ENCODE data around the gene TMEM44.

TMEM44 gene

DNA sequence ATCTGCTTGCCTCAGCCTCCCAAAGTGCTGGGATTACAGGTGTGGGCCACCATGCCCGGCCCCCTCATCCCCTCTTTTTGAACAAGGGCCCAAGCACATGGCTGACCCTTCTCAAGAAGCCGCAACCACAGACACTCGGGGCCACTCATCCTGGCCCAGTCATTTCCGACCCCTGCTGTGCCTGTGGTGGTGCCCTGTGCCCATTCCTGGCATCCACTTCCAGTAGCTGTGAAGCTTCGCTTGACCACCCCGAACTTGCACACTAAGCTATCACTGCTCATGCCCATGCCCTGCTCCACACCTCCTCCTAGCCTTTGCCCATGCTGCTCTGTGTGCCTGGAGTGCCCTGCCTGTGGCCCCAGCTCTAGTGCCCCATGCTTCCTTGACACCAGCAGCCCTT, 8.3 kb downstream of the TMEM44 start:
- H2AFZ ChIP-seq (ENCODE audit: low read length, unreplicated experiment) = no peak overlapping the region

DNA sequence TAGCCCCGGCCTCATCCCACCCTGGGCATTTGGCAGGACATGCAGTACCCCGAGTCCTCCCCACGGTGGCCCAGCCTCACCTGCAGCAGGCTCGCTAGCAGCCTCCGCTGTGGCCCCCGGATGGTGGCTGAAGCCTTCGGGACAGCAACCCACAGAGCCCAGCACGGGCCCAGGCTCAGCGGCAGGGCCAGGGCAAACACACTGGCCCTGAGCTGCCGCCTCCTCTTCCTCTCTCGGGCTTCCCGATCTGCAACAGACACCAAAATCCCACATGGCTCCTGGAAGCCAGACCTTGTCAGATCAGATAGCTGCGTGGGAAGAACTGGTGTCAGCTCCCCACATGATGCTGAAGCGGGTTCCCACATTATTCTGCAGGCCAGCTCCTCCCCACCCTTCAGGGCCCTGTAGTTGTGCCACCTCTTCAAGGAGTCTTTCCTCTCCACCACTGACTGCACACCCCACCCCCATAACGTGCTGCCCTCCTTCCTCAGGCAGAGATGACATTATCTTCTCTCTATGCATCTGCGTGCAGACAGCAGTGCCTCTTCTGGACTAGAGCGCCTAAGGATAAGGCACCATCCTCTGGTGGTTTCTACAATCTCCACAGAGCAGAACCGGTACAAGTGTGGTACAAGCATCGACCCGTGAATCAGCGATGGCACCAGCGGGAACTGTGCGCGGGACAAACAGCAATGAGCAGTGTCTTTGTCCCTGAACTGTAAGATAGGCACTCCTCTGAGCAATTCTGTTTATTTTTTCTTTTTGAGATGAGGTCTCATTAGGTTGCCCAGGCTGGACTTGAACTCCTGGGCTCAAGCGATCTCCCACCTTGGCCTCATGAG, 9.5 kb downstream of the TMEM44 start:
- H3K36me3 ChIP-seq (ENCODE audit: insufficient read depth, low read length) = peaks cover 21% of the 10 kb centered on the region
- H3K4me3 ChIP-seq (ENCODE audit: low read depth, low read length) = no peak overlapping the region
- H3K4me1 ChIP-seq (ENCODE audit: control insufficient read depth, insufficient read depth, low read length, unreplicated experiment) = no peaks in the 10 kb centered on the region
- peaks cover 7% of the 10 kb centered on the region for H3K79me2 ChIP-seq (ENCODE audit: control insufficient read depth, insufficient read depth, low read length, unreplicated experiment)
- no peak overlapping the region for H3K27ac ChIP-seq (ENCODE audit: low read depth, low read length)
- no peaks in the 10 kb centered on the region for H3K27me3 ChIP-seq (ENCODE audit: insufficient read depth, low read length)
- no peak overlapping the region for H2AFZ ChIP-seq (ENCODE audit: low read length, unreplicated experiment)

More for the DNA sequence above, 8.3 kb downstream of the TMEM44 start:
- no peak overlapping the region for H3K27ac ChIP-seq (ENCODE audit: low read depth, low read length)
- peaks cover 27% of the 10 kb centered on the region for H3K36me3 ChIP-seq (ENCODE audit: insufficient read depth, low read length)
- no peak overlapping the region for H3K4me3 ChIP-seq (ENCODE audit: low read depth, low read length)
- peaks cover 14% of the 10 kb centered on the region for H3K79me2 ChIP-seq (ENCODE audit: control insufficient read depth, insufficient read depth, low read length, unreplicated experiment)
- H3K4me1 ChIP-seq (ENCODE audit: control insufficient read depth, insufficient read depth, low read length, unreplicated experiment) = no peaks in the 10 kb centered on the region
- no peaks in the 10 kb centered on the region for H3K27me3 ChIP-seq (ENCODE audit: insufficient read depth, low read length)

DNA sequence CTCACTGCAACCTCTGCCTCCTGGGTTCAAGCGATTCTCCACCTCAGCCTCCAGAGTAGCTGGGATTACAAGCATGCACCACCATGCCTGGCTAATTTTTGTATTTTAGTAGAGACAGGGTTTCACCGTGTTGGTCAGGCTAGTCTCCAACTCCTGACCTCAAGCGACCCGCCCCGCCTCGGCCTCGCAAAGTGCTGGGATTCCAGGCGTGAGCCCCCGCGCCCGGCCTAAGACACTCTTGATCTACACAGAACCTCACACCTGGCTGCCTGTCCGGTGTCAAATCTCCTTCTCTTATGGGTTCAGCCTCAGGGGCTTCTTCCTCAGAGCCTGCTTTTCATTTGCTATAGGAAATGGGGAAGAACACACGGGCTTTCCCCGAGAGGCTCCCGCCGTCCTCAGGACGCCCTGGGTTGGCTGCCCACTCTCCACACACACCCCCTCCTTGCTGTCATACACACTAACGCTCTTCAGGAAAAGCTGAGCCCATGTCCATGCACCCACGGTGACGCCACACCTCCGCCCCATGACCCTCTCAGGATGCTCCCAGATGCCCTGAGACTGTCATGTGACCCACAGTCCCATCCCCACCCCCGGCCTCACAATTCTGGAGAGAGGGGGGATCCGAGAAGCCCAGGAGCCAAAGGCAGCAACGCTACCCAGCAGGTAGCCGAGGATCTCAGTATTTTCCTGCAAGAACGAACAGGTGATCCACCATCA, 10.4 kb downstream of the TMEM44 start:
- Histone ChIP-seq H3K27ac (ENCODE audit: low read depth, low read length) (no peak overlapping the region), H3K4me1 (ENCODE audit: control insufficient read depth, insufficient read depth, low read length, unreplicated experiment) (no peaks in the 10 kb centered on the region), H3K4me3 (ENCODE audit: low read depth, low read length) (no peak overlapping the region), H3K27me3 (ENCODE audit: insufficient read depth, low read length) (no peaks in the 10 kb centered on the region), H3K36me3 (ENCODE audit: insufficient read depth, low read length) (peaks cover 16% of the 10 kb centered on the region), H3K79me2 (ENCODE audit: control insufficient read depth, insufficient read depth, low read length, unreplicated experiment) (no peaks in the 10 kb centered on the region), H2AFZ (ENCODE audit: low read length, unreplicated experiment) (no peak overlapping the region)

GRCh38 chr3:194621947-194622346, 11.3 kb downstream of the TMEM44 start:
- Histone ChIP-seq H3K27me3 (ENCODE audit: insufficient read depth, low read length) (no peaks in the 10 kb centered on the region), H3K79me2 (ENCODE audit: control insufficient read depth, insufficient read depth, low read length, unreplicated experiment) (no peaks in the 10 kb centered on the region), H3K4me1 (ENCODE audit: control insufficient read depth, insufficient read depth, low read length, unreplicated experiment) (no peaks in the 10 kb centered on the region), H2AFZ (ENCODE audit: low read length, unreplicated experiment) (no peak overlapping the region), H3K4me3 (ENCODE audit: low read depth, low read length) (no peak overlapping the region), H3K36me3 (ENCODE audit: insufficient read depth, low read length) (peaks cover 23% of the 10 kb centered on the region), H3K27ac (ENCODE audit: low read depth, low read length) (no peak overlapping the region)

GRCh38 chr3:194620196-194620595, 13.0 kb downstream of the TMEM44 start:
- no peak overlapping the region for H2AFZ ChIP-seq (ENCODE audit: low read length, unreplicated experiment)
- H3K27ac ChIP-seq (ENCODE audit: low read depth, low read length) = no peak overlapping the region
- H3K27me3 ChIP-seq (ENCODE audit: insufficient read depth, low read length) = no peaks in the 10 kb centered on the region
- no peaks in the 10 kb centered on the region for H3K79me2 ChIP-seq (ENCODE audit: control insufficient read depth, insufficient read depth, low read length, unreplicated experiment)
- no peaks in the 10 kb centered on the region for H3K4me1 ChIP-seq (ENCODE audit: control insufficient read depth, insufficient read depth, low read length, unreplicated experiment)
- H3K4me3 ChIP-seq (ENCODE audit: low read depth, low read length) = no peak overlapping the region
- H3K36me3 ChIP-seq (ENCODE audit: insufficient read depth, low read length) = peaks cover 17% of the 10 kb centered on the region; the same call in 1 of the 2 replicates

GRCh38 chr3:194619741-194620140, 13.5 kb downstream of the TMEM44 start:
- no peaks in the 10 kb centered on the region for H3K4me1 ChIP-seq (ENCODE audit: control insufficient read depth, insufficient read depth, low read length, unreplicated experiment)
- H3K27me3 ChIP-seq (ENCODE audit: insufficient read depth, low read length) = no peaks in the 10 kb centered on the region
- no peaks in the 10 kb centered on the region for H3K79me2 ChIP-seq (ENCODE audit: control insufficient read depth, insufficient read depth, low read length, unreplicated experiment)
- no peak overlapping the region for H2AFZ ChIP-seq (ENCODE audit: low read length, unreplicated experiment)
- peaks cover 14% of the 10 kb centered on the region; the same call in 1 of the 2 replicates for H3K36me3 ChIP-seq (ENCODE audit: insufficient read depth, low read length)
- no peak overlapping the region for H3K4me3 ChIP-seq (ENCODE audit: low read depth, low read length)
- H3K27ac ChIP-seq (ENCODE audit: low read depth, low read length) = no peak overlapping the region

DNA sequence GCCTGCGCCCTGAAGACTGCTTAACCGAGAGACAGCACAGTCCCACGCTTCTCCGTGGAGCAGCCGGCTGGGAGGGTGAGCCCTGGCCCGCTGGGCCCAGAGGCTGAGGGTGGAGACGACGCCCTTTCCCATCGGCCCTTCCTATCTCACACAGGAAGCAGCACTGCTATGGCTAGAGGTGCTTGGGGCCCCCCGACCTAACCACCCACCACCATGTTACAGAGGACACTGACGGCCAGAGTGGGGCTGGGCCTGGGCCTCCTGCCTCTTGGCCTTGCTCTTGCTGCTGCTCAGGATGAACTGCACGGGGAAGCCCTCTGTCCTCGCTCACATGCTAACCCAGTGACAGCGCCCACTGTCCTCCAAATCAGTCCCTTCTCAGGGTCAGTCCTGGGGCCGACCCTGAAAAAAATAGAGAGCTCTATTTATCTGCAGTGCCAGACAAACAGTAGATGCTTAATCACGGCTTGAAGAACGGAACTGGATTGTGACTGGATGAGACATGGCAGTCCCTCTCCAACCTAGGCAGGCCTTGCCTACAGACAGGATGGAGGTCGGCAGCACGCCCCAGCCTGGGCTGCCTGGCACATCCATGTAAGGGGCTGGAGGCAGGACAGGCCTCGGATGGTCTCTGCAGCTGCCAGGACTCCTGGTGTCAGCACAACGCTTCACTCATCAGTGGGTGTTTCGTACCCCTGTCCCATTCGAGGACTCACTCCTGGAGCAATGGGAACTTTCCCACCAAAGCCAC, 14.2 kb downstream of the TMEM44 start:
- Histone ChIP-seq H3K4me1 (ENCODE audit: control insufficient read depth, insufficient read depth, low read length, unreplicated experiment) (no peaks in the 10 kb centered on the region), H3K27me3 (ENCODE audit: insufficient read depth, low read length) (no peaks in the 10 kb centered on the region), H2AFZ (ENCODE audit: low read length, unreplicated experiment) (no peak overlapping the region), H3K36me3 (ENCODE audit: insufficient read depth, low read length) (peaks cover 12% of the 10 kb centered on the region; the same call in 1 of the 2 replicates), H3K27ac (ENCODE audit: low read depth, low read length) (no peak overlapping the region), H3K4me3 (ENCODE audit: low read depth, low read length) (no peak overlapping the region), H3K79me2 (ENCODE audit: control insufficient read depth, insufficient read depth, low read length, unreplicated experiment) (no peaks in the 10 kb centered on the region)

DNA sequence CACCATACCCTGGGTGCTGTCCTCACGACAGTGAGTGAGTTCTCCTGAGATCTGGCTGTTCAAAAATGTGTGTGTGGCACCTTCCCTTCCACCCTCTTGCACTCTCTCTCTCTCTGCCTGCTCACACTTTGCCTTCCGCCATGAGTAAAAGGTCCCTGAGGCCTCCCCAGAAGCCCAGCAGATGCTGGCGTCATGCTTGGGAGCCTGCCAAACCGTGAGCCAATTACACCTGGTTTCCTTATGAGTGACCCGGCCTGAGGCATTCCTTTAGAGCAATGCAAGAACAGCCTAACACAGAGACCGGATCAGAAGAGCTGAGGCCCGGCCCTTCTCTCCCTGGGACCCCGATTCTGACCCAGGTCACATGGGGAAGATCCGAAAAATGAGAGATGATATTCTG, 15.4 kb downstream of the TMEM44 start:
- H3K27ac ChIP-seq (ENCODE audit: low read depth, low read length) = no peak overlapping the region
- H2AFZ ChIP-seq (ENCODE audit: low read length, unreplicated experiment) = no peak overlapping the region
- H3K79me2 ChIP-seq (ENCODE audit: control insufficient read depth, insufficient read depth, low read length, unreplicated experiment) = no peaks in the 10 kb centered on the region
- no peaks in the 10 kb centered on the region for H3K27me3 ChIP-seq (ENCODE audit: insufficient read depth, low read length)
- no peaks in the 10 kb centered on the region for H3K4me1 ChIP-seq (ENCODE audit: control insufficient read depth, insufficient read depth, low read length, unreplicated experiment)
- H3K4me3 ChIP-seq (ENCODE audit: low read depth, low read length) = no peak overlapping the region
- H3K36me3 ChIP-seq (ENCODE audit: insufficient read depth, low read length) = peaks cover 10% of the 10 kb centered on the region; the same call in 1 of the 2 replicates

- Histone ChIP-seq H3K79me2 (ENCODE audit: control insufficient read depth, insufficient read depth, low read length, unreplicated experiment) (no peaks in the 10 kb centered on the region), H3K27ac (ENCODE audit: low read depth, low read length) (no peak overlapping the region), H3K36me3 (ENCODE audit: insufficient read depth, low read length) (peaks cover 11% of the 10 kb centered on the region; the same call in 1 of the 2 replicates), H3K4me3 (ENCODE audit: low read depth, low read length) (no peak overlapping the region), H2AFZ (ENCODE audit: low read length, unreplicated experiment) (no peak overlapping the region), H3K4me1 (ENCODE audit: control insufficient read depth, insufficient read depth, low read length, unreplicated experiment) (no peaks in the 10 kb centered on the region), H3K27me3 (ENCODE audit: insufficient read depth, low read length) (no peaks in the 10 kb centered on the region)
Observed at GRCh38 chr3:194617143-194617671, 16.0 kb downstream of the TMEM44 start.

DNA sequence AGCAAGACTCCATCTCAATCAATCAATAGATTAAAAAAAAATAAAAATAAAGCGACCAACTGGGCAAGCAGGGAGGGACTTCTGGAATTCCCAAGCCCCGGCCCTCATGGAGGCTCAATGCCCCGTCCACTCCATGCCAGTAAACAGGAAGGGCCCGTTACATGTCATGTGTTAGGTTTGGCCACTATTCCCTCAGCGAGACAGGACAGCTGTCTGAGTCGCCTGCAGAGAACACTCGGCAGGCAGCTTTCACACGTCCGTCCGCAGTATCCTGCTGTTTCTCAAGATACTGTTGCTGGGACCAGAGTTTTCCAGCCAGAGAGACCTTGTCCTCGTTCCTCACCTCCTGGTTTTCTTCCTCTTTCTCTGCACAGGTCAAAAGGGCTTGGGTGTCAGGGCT, 18.0 kb downstream of the TMEM44 start:
- Histone ChIP-seq H3K4me3 (ENCODE audit: low read depth, low read length) (no peak overlapping the region), H2AFZ (ENCODE audit: low read length, unreplicated experiment) (no peak overlapping the region), H3K27ac (ENCODE audit: low read depth, low read length) (no peak overlapping the region), H3K36me3 (ENCODE audit: insufficient read depth, low read length) (peaks cover 20% of the 10 kb centered on the region; the same call in 1 of the 2 replicates), H3K79me2 (ENCODE audit: control insufficient read depth, insufficient read depth, low read length, unreplicated experiment) (no peaks in the 10 kb centered on the region), H3K27me3 (ENCODE audit: insufficient read depth, low read length) (no peaks in the 10 kb centered on the region), H3K4me1 (ENCODE audit: control insufficient read depth, insufficient read depth, low read length, unreplicated experiment) (no peaks in the 10 kb centered on the region)

Measured in ACC112 (cell line).